Stimulated activated CD4-positive, alpha-beta T cell treated with anti-CD3 and anti-CD28 coated beads, Interleukin-2, amount 100 ng/mL, for 48 hours (primary cell): ENCODE data around the gene TCHHL1.

ENCODE experiments used
- DNase-seq, 2 donors: peaks; one replicate each; pipeline ENCODE4 v3.0.0-alpha.2; 2020

The TCHHL1 gene

DNA sequence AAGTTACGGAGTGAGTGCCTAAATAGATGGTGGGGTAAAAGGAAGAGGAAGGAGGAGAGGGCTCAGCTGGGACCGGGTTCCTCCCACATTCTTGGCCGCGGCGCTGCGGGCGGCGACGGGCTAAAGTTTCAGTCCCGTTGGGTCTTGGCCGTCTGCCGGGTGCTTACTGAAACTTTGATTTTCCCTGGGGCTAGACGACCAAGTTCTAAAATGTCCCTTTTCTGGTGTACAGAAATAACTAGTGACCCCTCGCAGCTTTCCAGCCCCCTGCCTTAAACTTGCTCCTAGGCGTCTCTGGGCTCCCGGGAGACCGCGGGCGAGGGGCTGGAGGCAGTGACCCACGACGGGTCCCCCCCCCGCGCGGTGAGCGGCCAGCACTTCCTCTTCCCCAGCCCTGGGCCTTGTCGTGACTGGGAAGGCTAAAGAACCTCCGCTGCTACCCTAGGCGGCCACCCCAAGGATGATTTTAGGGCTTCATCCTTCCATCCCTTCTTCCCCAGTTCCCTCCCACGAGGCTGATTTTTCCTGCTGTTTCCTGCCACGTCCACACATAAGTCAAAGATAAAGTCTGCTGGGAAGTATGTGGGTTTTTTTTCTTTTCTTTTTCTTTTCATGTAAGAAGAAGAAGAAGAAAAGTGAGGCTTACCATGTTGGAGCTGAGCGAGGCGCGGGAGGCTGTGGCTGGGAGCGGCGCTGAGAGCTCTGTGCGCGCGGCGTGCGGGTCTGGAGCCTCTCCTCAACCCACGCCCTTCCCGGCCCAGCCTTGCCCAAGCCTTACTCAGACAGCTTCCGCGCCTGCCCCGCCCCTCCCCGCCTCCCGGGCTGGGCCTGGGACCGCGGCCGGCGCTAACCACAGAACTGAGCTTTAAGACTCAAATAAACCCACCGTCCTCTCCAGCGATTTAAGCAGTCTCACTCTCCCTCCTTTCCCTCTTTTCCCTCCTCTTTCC lies 52.3 kb downstream of the TCHHL1 start, which contains the start of gene S100A11:
Gene S100A11 (minus strand): TSS at position 738 of the 950 bp plus-strand sequence. CDS start 89 bp downstream, at position 649.
- DNase-seq, result peak; percentile 77 to 78

- DNase-seq, result no peak
Measured at GRCh38 chr1:152035539-152036266, 53.2 kb downstream of the TCHHL1 start.

- DNase-seq, result peak; percentile 55 to 64
Measured at GRCh38 chr1:152034654-152035538, 54.0 kb downstream of the TCHHL1 start.

GRCh38 chr1:152034324-152034653 lies 54.6 kb downstream of the TCHHL1 start:
- DNase-seq, result no peak
